Endodermal cell (in vitro differentiated cells): ENCODE data around the gene LRRIQ1. TPM values are rescaled to one million over a fixed set of nuclear protein-coding genes. Genes with fewer than 3 reads are reported as not detected.

Experiments
- DNase-seq: peaks from one replicate; pipeline ENCODE4 v3.0.0-alpha.2; 2017
- H3K27ac ChIP-seq: 2 replicates; pipeline ENCODE4 v1.5.1; 2013; ENCODE audit warnings: mild to moderate bottlenecking, low read depth, low read length, moderate library complexity
- H3K27me3 ChIP-seq: 2 replicates; pipeline ENCODE4 v1.6.1; 2013; ENCODE audit warnings: mild to moderate bottlenecking, low read length, moderate library complexity; ENCODE audit not compliant: insufficient read depth, control insufficient read depth, poor library complexity, severe bottlenecking
- H3K36me3 ChIP-seq: 2 replicates; pipeline ENCODE4 v1.7.0; 2013; ENCODE audit warnings: mild to moderate bottlenecking, low read length, moderate library complexity; ENCODE audit not compliant: control insufficient read depth, insufficient read depth
- H3K4me1 ChIP-seq: one replicate; pipeline ENCODE4 v1.7.0; 2013; ENCODE audit warnings: low read length; ENCODE audit not compliant: control insufficient read depth, insufficient read depth
- H3K4me3 ChIP-seq: 2 replicates; pipeline ENCODE4 v1.5.1; 2013; ENCODE audit warnings: mild to moderate bottlenecking, low read length, moderate library complexity
- H3K9ac ChIP-seq: 2 replicates; pipeline ENCODE4 v1.6.1; 2013; ENCODE audit warnings: mild to moderate bottlenecking, low read length, moderate library complexity; ENCODE audit not compliant: poor library complexity, severe bottlenecking; ENCODE audit errors: extremely low read depth
- H3K9me3 ChIP-seq: 2 replicates; pipeline ENCODE4 v1.6.1; 2013; ENCODE audit warnings: mild to moderate bottlenecking, low read length, moderate library complexity; ENCODE audit not compliant: control insufficient read depth
- H3K27ac Mint-ChIP-seq: 2 replicates; pipeline ENCODE4 v1.8.0; 2020; ENCODE audit warnings: mixed read lengths
- H3K27me3 Mint-ChIP-seq: 2 replicates; pipeline ENCODE4 v1.8.0; 2021; ENCODE audit warnings: mild to moderate bottlenecking, mixed read lengths; ENCODE audit not compliant: insufficient read depth
- H3K36me3 Mint-ChIP-seq: 2 replicates; pipeline ENCODE4 v1.8.0; 2020; ENCODE audit warnings: low read depth, mixed read lengths
- H3K4me1 Mint-ChIP-seq: 2 replicates; pipeline ENCODE4 v1.8.0; 2020; ENCODE audit warnings: mixed read lengths
- H3K4me3 Mint-ChIP-seq: 2 replicates; pipeline ENCODE4 v1.8.0; 2020; ENCODE audit warnings: mild to moderate bottlenecking, moderate library complexity, mixed read lengths
- H3K9me3 Mint-ChIP-seq: 2 replicates; pipeline ENCODE4 v1.8.0; 2020; ENCODE audit warnings: mild to moderate bottlenecking, mixed read lengths
- WGBS, 2 experiments: methylation state at CpG; one replicate each; pipeline versions ENCODE4 v1.1.5 to v1.1.7; 2013; ENCODE audit warnings: missing lambda C conversion rate in 2 of 2, mixed read lengths in 1 of 2; ENCODE audit not compliant: insufficient coverage in 1 of 2, insufficient read length in 1 of 2; 5-methylcytosine and 5-hydroxymethylcytosine counted together
- total RNA-seq, 2 donors: library from RNA; stranded (reverse); fragmentation: NEBNext Ultra II Directional in 1 of 2; extraction: Animal tissue kit (Norgen Biotek cat#: 25700) in 1 of 2; gene quantifications; 2 replicates in 1 of 2; 3 replicates in 1 of 2; pipeline ENCODE4 v1.2.1, GENCODE V29; 2021
- TF ChIP-seq, protein P1 (sequence below): fragments of 200-600 bp; sonication (generic); conservative IDR thresholded peaks from 2 replicates; pipeline ENCODE4 v1.5.0; 2021; ENCODE audit warnings: antibody characterized with exemption, mild to moderate bottlenecking

Gene LRRIQ1
- total RNA-seq, 2 donors from 2014 or later, result 2.9 to 6.2 TPM

- 25% methylated on average over 1 of the region's 2 CpGs; no CpG with 5 or more reads in 1 of the 2 experiments for WGBS, 2 experiments
- H3K4me1 ChIP-seq, result no peaks in the 10 kb centered on the region
- H3K36me3 ChIP-seq, result no peaks in the 10 kb centered on the region
- H3K4me3 ChIP-seq, result no peak overlapping the region
- no peaks in the 10 kb centered on the region for H3K27me3 Mint-ChIP-seq
- no peaks in the 10 kb centered on the region for H3K9me3 Mint-ChIP-seq
- H3K27me3 ChIP-seq, result no peaks in the 10 kb centered on the region
- H3K4me3 Mint-ChIP-seq, result no peak overlapping the region
- no peaks in the 10 kb centered on the region for H3K4me1 Mint-ChIP-seq
- TF ChIP-seq, protein P1, sequence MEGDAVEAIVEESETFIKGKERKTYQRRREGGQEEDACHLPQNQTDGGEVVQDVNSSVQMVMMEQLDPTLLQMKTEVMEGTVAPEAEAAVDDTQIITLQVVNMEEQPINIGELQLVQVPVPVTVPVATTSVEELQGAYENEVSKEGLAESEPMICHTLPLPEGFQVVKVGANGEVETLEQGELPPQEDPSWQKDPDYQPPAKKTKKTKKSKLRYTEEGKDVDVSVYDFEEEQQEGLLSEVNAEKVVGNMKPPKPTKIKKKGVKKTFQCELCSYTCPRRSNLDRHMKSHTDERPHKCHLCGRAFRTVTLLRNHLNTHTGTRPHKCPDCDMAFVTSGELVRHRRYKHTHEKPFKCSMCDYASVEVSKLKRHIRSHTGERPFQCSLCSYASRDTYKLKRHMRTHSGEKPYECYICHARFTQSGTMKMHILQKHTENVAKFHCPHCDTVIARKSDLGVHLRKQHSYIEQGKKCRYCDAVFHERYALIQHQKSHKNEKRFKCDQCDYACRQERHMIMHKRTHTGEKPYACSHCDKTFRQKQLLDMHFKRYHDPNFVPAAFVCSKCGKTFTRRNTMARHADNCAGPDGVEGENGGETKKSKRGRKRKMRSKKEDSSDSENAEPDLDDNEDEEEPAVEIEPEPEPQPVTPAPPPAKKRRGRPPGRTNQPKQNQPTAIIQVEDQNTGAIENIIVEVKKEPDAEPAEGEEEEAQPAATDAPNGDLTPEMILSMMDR, result peak; percentile 71
- DNase-seq, result no peak
- H3K9me3 ChIP-seq, result no peaks in the 10 kb centered on the region
- H3K27ac ChIP-seq, result no peak overlapping the region
- H3K9ac ChIP-seq, result no peak overlapping the region
- H3K36me3 Mint-ChIP-seq, result no peaks in the 10 kb centered on the region
- H3K27ac Mint-ChIP-seq, result no peak overlapping the region
These were observed 119.6 kb downstream of the LRRIQ1 start for GRCh38 chr12:85155791-85156190.

DNA sequence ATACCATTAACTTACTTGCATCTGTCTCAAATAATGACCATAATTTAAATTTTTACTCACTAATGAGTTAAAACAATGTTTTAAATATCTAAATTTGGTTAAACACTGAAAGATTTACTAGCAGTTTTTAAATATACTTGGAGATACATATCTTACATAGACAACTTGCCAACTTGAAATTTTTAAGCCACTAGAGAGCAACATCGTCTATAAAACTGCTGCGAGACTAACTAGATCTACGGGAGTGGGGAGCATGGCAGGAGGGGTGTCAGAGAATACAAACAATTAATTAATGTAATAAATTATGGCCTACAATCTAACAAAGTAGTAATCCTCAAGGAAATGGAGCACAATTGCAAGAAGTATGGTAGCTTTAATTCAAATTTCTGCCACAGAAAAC is 120.4 kb downstream of the LRRIQ1 start:
- H3K4me3 Mint-ChIP-seq, result no peak overlapping the region
- Histone ChIP-seq H3K4me1 (no peaks in the 10 kb centered on the region), H3K4me3 (no peak overlapping the region), H3K27me3 (no peaks in the 10 kb centered on the region), H3K9ac (no peak overlapping the region), H3K27ac (no peak overlapping the region), H3K36me3 (no peaks in the 10 kb centered on the region), H3K9me3 (no peaks in the 10 kb centered on the region)
- TF ChIP-seq, protein P1, result no peak
- H3K27me3 Mint-ChIP-seq, result no peaks in the 10 kb centered on the region
- 83% methylated on average over 3 of the region's 3 CpGs; no CpG with 5 or more reads in 1 of the 2 experiments for WGBS, 2 experiments
- DNase-seq, result no peak
- H3K9me3 Mint-ChIP-seq, result no peaks in the 10 kb centered on the region
- H3K4me1 Mint-ChIP-seq, result no peaks in the 10 kb centered on the region
- no peak overlapping the region for H3K27ac Mint-ChIP-seq
- no peaks in the 10 kb centered on the region for H3K36me3 Mint-ChIP-seq

GRCh38 chr12:85157035-85157603 is 121.0 kb downstream of the LRRIQ1 start:
- TF ChIP-seq, protein P1, result no peak
- 86 to 100% methylated on average over 3 of the region's 3 CpGs for WGBS, 2 experiments
- no peak overlapping the region for H3K27ac Mint-ChIP-seq
- H3K4me3 Mint-ChIP-seq, result no peak overlapping the region
- H3K36me3 Mint-ChIP-seq, result no peaks in the 10 kb centered on the region
- H3K4me1 Mint-ChIP-seq, result no peaks in the 10 kb centered on the region
- Histone ChIP-seq H3K4me1 (no peaks in the 10 kb centered on the region), H3K9me3 (no peaks in the 10 kb centered on the region), H3K27ac (no peak overlapping the region), H3K9ac (no peak overlapping the region), H3K4me3 (no peak overlapping the region), H3K36me3 (no peaks in the 10 kb centered on the region), H3K27me3 (no peaks in the 10 kb centered on the region)
- no peak for DNase-seq
- no peaks in the 10 kb centered on the region for H3K27me3 Mint-ChIP-seq
- H3K9me3 Mint-ChIP-seq, result no peaks in the 10 kb centered on the region
